GM12874 (cell line): Measurements from ENCODE around the gene LEMD3.

Experiments used
- TF ChIP-seq, protein P1 (sequence below): IDR thresholded peaks from 2 replicates; pipeline ENCODE4 v1.5.1; 2011; ENCODE audit warnings: low read depth, mild to moderate bottlenecking, control low read depth, low read length, moderate library complexity; ENCODE audit not compliant: insufficient read depth

Gene LEMD3

GRCh38 chr12:65125975-65126374, 43.4 kb upstream of the LEMD3 start:
- TF ChIP-seq, protein P1, sequence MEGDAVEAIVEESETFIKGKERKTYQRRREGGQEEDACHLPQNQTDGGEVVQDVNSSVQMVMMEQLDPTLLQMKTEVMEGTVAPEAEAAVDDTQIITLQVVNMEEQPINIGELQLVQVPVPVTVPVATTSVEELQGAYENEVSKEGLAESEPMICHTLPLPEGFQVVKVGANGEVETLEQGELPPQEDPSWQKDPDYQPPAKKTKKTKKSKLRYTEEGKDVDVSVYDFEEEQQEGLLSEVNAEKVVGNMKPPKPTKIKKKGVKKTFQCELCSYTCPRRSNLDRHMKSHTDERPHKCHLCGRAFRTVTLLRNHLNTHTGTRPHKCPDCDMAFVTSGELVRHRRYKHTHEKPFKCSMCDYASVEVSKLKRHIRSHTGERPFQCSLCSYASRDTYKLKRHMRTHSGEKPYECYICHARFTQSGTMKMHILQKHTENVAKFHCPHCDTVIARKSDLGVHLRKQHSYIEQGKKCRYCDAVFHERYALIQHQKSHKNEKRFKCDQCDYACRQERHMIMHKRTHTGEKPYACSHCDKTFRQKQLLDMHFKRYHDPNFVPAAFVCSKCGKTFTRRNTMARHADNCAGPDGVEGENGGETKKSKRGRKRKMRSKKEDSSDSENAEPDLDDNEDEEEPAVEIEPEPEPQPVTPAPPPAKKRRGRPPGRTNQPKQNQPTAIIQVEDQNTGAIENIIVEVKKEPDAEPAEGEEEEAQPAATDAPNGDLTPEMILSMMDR = no peak

GRCh38 chr12:65126482-65126881, 42.9 kb upstream of the LEMD3 start:
- TF ChIP-seq, protein P1 = no peak

DNA sequence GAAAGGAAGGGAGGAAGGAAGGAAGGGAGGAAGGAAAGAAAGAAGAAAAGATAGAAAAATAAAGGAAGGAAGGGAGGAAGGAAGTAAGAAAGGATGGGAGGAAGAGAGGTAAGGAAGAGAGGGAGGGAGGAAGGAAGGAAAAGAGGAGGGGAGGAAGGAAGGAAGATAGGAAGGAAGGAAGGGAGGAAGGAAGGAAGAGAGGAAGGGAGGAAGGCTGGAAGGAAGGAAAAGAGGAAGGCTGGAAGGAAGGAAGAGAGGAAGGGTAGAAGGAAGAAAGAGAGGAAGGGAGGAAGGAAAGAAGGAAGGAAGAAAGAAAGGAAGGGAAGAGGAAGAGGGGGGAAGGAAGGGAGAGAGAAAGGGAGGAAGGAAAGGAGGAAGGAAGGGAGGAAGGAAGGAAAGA, 35.5 kb upstream of the LEMD3 start:
- TF ChIP-seq, protein P1 = no peak

- TF ChIP-seq, protein P1 = no peak
These were observed 30.0 kb upstream of the LEMD3 start for GRCh38 chr12:65139389-65139788.

DNA sequence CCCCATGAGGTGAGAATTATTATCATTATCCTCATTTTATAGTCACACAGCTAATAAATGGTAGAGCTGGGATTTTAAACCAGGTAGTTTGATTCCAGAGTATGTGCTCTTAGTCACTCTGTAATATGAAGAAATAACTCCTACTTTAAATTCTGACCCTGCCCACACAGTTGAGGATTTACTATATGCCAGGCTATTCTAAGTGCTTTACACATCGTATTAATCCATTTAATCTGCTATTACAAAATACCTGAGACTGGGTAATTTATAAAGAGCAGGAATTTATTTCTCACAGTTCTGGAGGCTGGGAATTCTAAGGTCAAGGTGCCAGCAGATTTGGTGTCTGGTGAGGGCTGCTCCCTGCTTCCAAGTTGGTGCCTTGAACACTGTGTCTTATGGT, 28.6 kb upstream of the LEMD3 start:
- TF ChIP-seq, protein P1 = no peak

- TF ChIP-seq, protein P1 = no peak
These were observed 22.0 kb upstream of the LEMD3 start for GRCh38 chr12:65147312-65147905.

- TF ChIP-seq, protein P1 = no peak
These were observed 17.4 kb upstream of the LEMD3 start for GRCh38 chr12:65152012-65152411.
